Endothelial cell (in vitro differentiated cells): ENCODE results near the gene CBLC. TPM values are rescaled to one million over a fixed set of nuclear protein-coding genes. Genes with fewer than 3 reads are reported as not detected.

ENCODE experiments used
- DNase-seq: peaks from one replicate; pipeline ENCODE4 v3.0.0; 2021; ENCODE audit warnings: low spot score
- H3K27ac Mint-ChIP-seq: one replicate; pipeline ENCODE4 v1.8.0; 2021; ENCODE audit warnings: mixed read lengths, inconsistent platforms; ENCODE audit not compliant: unreplicated experiment
- H3K27me3 Mint-ChIP-seq: one replicate; pipeline ENCODE4 v1.8.0; 2021; ENCODE audit warnings: mild to moderate bottlenecking, moderate library complexity, mixed read lengths, inconsistent platforms; ENCODE audit not compliant: unreplicated experiment
- H3K36me3 Mint-ChIP-seq: one replicate; pipeline ENCODE4 v1.8.0; 2021; ENCODE audit warnings: mild to moderate bottlenecking, low read depth, mixed read lengths, inconsistent platforms; ENCODE audit not compliant: unreplicated experiment
- H3K4me1 Mint-ChIP-seq: one replicate; pipeline ENCODE4 v1.8.0; 2021; ENCODE audit warnings: mild to moderate bottlenecking, mixed read lengths, inconsistent platforms; ENCODE audit not compliant: unreplicated experiment
- H3K4me3 Mint-ChIP-seq: one replicate; pipeline ENCODE4 v1.8.0; 2021; ENCODE audit warnings: mild to moderate bottlenecking, mixed read lengths, inconsistent platforms; ENCODE audit not compliant: unreplicated experiment
- H3K9me3 Mint-ChIP-seq: one replicate; pipeline ENCODE4 v1.8.0; 2021; ENCODE audit warnings: mixed read lengths, inconsistent platforms; ENCODE audit not compliant: unreplicated experiment
- CTCF ChIP-seq: fragments of 200-600 bp; sonication (generic); IDR thresholded peaks from one replicate; pipeline ENCODE4 v1.5.0; 2021; ENCODE audit warnings: antibody characterized with exemption; ENCODE audit not compliant: unreplicated experiment
- microRNA-seq: library from miRNA; unstranded; fragments of <30 nt; microRNA quantifications from one replicate; pipeline ENCODE4, GENCODE V29; 2020; ENCODE audit not compliant: unreplicated experiment
- total RNA-seq: library from RNA; stranded (reverse); fragmentation: NEBNext Ultra II Directional; extraction: Animal tissue kit (Norgen Biotek cat#: 25700); gene quantifications from one replicate; pipeline ENCODE4 v1.2.1, GENCODE V29; 2021; ENCODE audit not compliant: unreplicated experiment

Gene CBLC
- total RNA-seq, 1 donor from 2014 or later = 0.85 TPM

GRCh38 chr19:44847144-44848035 is 69.7 kb downstream of the CBLC start:
- no peaks in the 10 kb centered on the region for H3K9me3 Mint-ChIP-seq
- H3K36me3 Mint-ChIP-seq = peaks cover 36% of the 10 kb centered on the region
- peaks cover 51% of the 10 kb centered on the region for H3K4me1 Mint-ChIP-seq
- no peak for TF ChIP-seq CTCF
- peak; percentile 77 for DNase-seq
- peak overlapping the region; percentile 99 for H3K27ac Mint-ChIP-seq
- peaks cover 33% of the 10 kb centered on the region for H3K27me3 Mint-ChIP-seq
- peak overlapping the region; percentile 100 for H3K4me3 Mint-ChIP-seq

- Mint-ChIP-seq H3K4me1 (peaks cover 54% of the 10 kb centered on the region), H3K27me3 (peaks cover 33% of the 10 kb centered on the region), H3K36me3 (peaks cover 39% of the 10 kb centered on the region), H3K4me3 (peak overlapping the region; percentile 100), H3K9me3 (no peaks in the 10 kb centered on the region), H3K27ac (peak overlapping the region; percentile 99)
- DNase-seq = peak; percentile 67
- TF ChIP-seq CTCF = no peak
Observed at GRCh38 chr19:44848036-44848811, 70.5 kb downstream of the CBLC start.

GRCh38 chr19:44848812-44849447 is 71.2 kb downstream of the CBLC start:
- Mint-ChIP-seq H3K4me1 (peaks cover 54% of the 10 kb centered on the region), H3K9me3 (no peaks in the 10 kb centered on the region), H3K36me3 (peaks cover 39% of the 10 kb centered on the region), H3K27ac (peak overlapping the region; percentile 99), H3K4me3 (peak overlapping the region; percentile 100), H3K27me3 (peaks cover 33% of the 10 kb centered on the region)
- DNase-seq = peak; percentile 52
- no peak for TF ChIP-seq CTCF

Small RNA genes lying within 50 kb of the gene (microRNA-seq; reads per million reads assigned to microRNA genes)
- not detected for gene MIR8085

Other genes with a start within 250 kb of the CBLC start
- gene CEACAM20, start 248.2 kb upstream of the CBLC start, total RNA-seq = not detected
- gene IGSF23, start 164.3 kb upstream of the CBLC start, total RNA-seq = not detected
- gene PVR, start 134.0 kb upstream of the CBLC start, total RNA-seq = 14.8 TPM
- 3.7 TPM for gene CEACAM19, start 106.4 kb upstream of the CBLC start, total RNA-seq
- not detected for gene CEACAM16, start 78.7 kb upstream of the CBLC start, total RNA-seq
- gene BCL3, start 29.2 kb upstream of the CBLC start, total RNA-seq = 1.9 TPM
- 6.9 TPM for gene BCAM, start 31.2 kb downstream of the CBLC start, total RNA-seq
- gene NECTIN2, start 68.4 kb downstream of the CBLC start, total RNA-seq = 342 TPM
- gene TOMM40, start 113.4 kb downstream of the CBLC start, total RNA-seq = 60.5 TPM
- gene APOE, start 127.9 kb downstream of the CBLC start, total RNA-seq = 258 TPM
- 44.8 TPM for gene APOC1, start 136.7 kb downstream of the CBLC start, total RNA-seq
- not detected for gene APOC4, start 164.3 kb downstream of the CBLC start, total RNA-seq
- not detected for gene APOC2, start 168.2 kb downstream of the CBLC start, total RNA-seq
- gene CLPTM1, start 177.5 kb downstream of the CBLC start, total RNA-seq = 144 TPM
- 8.2 TPM for gene RELB, start 223.6 kb downstream of the CBLC start, total RNA-seq